Caco-2 (cell line): ENCODE data around the gene ADAM15. TPM values are rescaled to one million over a fixed set of nuclear protein-coding genes. Genes with fewer than 3 reads are reported as not detected.

Source experiments
- BruUV-seq: library from RNA; stranded (reverse); fragments of 400-500 nt; replicated peaks from 2 replicates; lab custom pipeline; 2021; lab: Mats Ljungman, UMichigan
- CTCF ChIA-PET: fragments of 300-600 bp; sonication (Branson Sonifier 250); formaldehyde crosslinking; loops from one replicate; lab custom pipeline; 2022; ENCODE audit warnings: antibody characterized with exemption; lab: Charles Lee
- POLR2A ChIA-PET: fragments of 300-600 bp; sonication (Branson Sonifier 250); formaldehyde crosslinking; loops from one replicate; lab custom pipeline; 2022; ENCODE audit warnings: antibody characterized with exemption; lab: Charles Lee
- DNase-seq, 2 experiments: peaks; one replicate each; pipeline versions ENCODE4 v3.0.0 to v3.0.0-alpha.2; 2020 to 2022
- H3K27me3 ChIP-seq: replicated peaks from 2 replicates; pipeline ENCODE4 v1.6.0; 2011; ENCODE audit warnings: low read length; ENCODE audit not compliant: control insufficient read depth, insufficient read depth
- H3K36me3 ChIP-seq: 2 replicates; pipeline ENCODE4 v1.5.1; 2011; ENCODE audit warnings: low read length; ENCODE audit not compliant: control insufficient read depth, insufficient read depth
- H3K4me1 ChIP-seq: fragments of 250-450 bp; sonication (Bioruptor Pico); 2 replicates; pipeline ENCODE4 v1.5.1; 2020; ENCODE audit warnings: mild to moderate bottlenecking
- H3K4me3 ChIP-seq: 2 replicates; pipeline ENCODE4 v1.5.1; 2011; ENCODE audit warnings: low read depth, mild to moderate bottlenecking, control low read depth, low read length
- H3K9me3 ChIP-seq: fragments of 250-450 bp; sonication (Bioruptor Pico); 2 replicates; pipeline ENCODE4 v1.5.1; 2020; ENCODE audit warnings: mild to moderate bottlenecking, moderate library complexity
- H3K27ac Mint-ChIP-seq: one replicate; pipeline ENCODE4 v1.8.0; 2022; ENCODE audit warnings: mixed read lengths; ENCODE audit not compliant: unreplicated experiment
- H3K27me3 Mint-ChIP-seq: one replicate; pipeline ENCODE4 v1.8.0; 2022; ENCODE audit warnings: mixed read lengths; ENCODE audit not compliant: insufficient read depth, unreplicated experiment
- H3K36me3 Mint-ChIP-seq: one replicate; pipeline ENCODE4 v1.8.0; 2022; ENCODE audit warnings: mild to moderate bottlenecking, mixed read lengths; ENCODE audit not compliant: insufficient read depth, unreplicated experiment
- H3K4me1 Mint-ChIP-seq: one replicate; pipeline ENCODE4 v1.8.0; 2022; ENCODE audit warnings: low read depth, mixed read lengths; ENCODE audit not compliant: unreplicated experiment
- H3K4me3 Mint-ChIP-seq: one replicate; pipeline ENCODE4 v1.8.0; 2022; ENCODE audit warnings: mild to moderate bottlenecking, moderate library complexity, mixed read lengths; ENCODE audit not compliant: unreplicated experiment
- H3K9me3 Mint-ChIP-seq: one replicate; pipeline ENCODE4 v1.8.0; 2022; ENCODE audit warnings: mixed read lengths; ENCODE audit not compliant: unreplicated experiment
- CTCF ChIP-seq, 2 experiments: fragments of 200-600 bp in 1 of 2; IDR thresholded peaks; 1 replicate in 1 of 2; 2 replicates in 1 of 2; pipeline versions ENCODE4 v1.5.1 to v1.8.0; 2011 to 2022; ENCODE audit warnings: antibody characterized with exemption in 1 of 2, control low read depth in 1 of 2, inconsistent platforms in 1 of 2, low read depth in 1 of 2, low read length in 1 of 2, mild to moderate bottlenecking in 1 of 2, moderate library complexity in 1 of 2; ENCODE audit not compliant: insufficient read depth in 1 of 2, severe bottlenecking in 1 of 2, unreplicated experiment in 1 of 2
- intact Hi-C: fragments of 100-400 bp; cut with micrococcal nuclease; formaldehyde crosslinking; loops from one replicate; pipeline ENCODE4 v1.10.0; 2022; ENCODE audit not compliant: unreplicated experiment
- total RNA-seq: library from RNA; stranded (reverse); gene quantifications from 2 replicates; pipeline ENCODE4 v1.2.3, GENCODE V29; 2022

ADAM15 gene
- total RNA-seq, 1 experiment from 2014 or later: 44.0 TPM

- BruUV-seq: no TSS peak
- no peak for DNase-seq
- Histone ChIP-seq H3K27me3 (no peaks in the 10 kb centered on the region), H3K4me1 (peaks cover 22% of the 10 kb centered on the region), H3K9me3 (no peaks in the 10 kb centered on the region), H3K36me3 (peaks cover 1% of the 10 kb centered on the region), H3K4me3 (no peak overlapping the region)
- ChIA-PET POLR2A (no interaction called here), CTCF (interaction anchor here (0.6 to 1.3 kb wide), 10 partner anchors 15 to 1492 kb away, joined by 3 to 11 read pairs (median 4); partner anchors contain the start of genes ADAM15, LENEP and PBXIP1)
- Mint-ChIP-seq H3K4me1 (peaks cover 42% of the 10 kb centered on the region), H3K36me3 (peaks cover 62% of the 10 kb centered on the region), H3K27ac (peak overlapping the region; percentile 45), H3K4me3 (no peak overlapping the region), H3K9me3 (no peaks in the 10 kb centered on the region), H3K27me3 (no peaks in the 10 kb centered on the region)
- intact Hi-C loops: no loop called here
- no peak for TF ChIP-seq CTCF (IDR thresholded peaks at IDR 0.05; ENCODE audit: insufficient read depth in 1 of 2, low read depth in 1 of 2, low read length in 1 of 2, severe bottlenecking in 1 of 2, unreplicated experiment in 1 of 2)
Observed at GRCh38 chr1:155018617-155019348, 32.3 kb upstream of the ADAM15 start.

GRCh38 chr1:155019377-155020245, 31.5 kb upstream of the ADAM15 start:
- BruUV-seq: no TSS peak
- Mint-ChIP-seq H3K4me1 (peaks cover 42% of the 10 kb centered on the region), H3K4me3 (no peak overlapping the region), H3K9me3 (no peaks in the 10 kb centered on the region), H3K27ac (peak overlapping the region; percentile 45), H3K27me3 (no peaks in the 10 kb centered on the region), H3K36me3 (peaks cover 62% of the 10 kb centered on the region)
- Histone ChIP-seq H3K4me1 (peaks cover 22% of the 10 kb centered on the region), H3K27me3 (no peaks in the 10 kb centered on the region), H3K4me3 (no peak overlapping the region), H3K9me3 (no peaks in the 10 kb centered on the region), H3K36me3 (peaks cover 1% of the 10 kb centered on the region)
- POLR2A ChIA-PET: no interaction called here
- DNase-seq: no peak
- TF ChIP-seq CTCF (IDR thresholded peaks at IDR 0.05; ENCODE audit: insufficient read depth in 1 of 2, low read depth in 1 of 2, low read length in 1 of 2, severe bottlenecking in 1 of 2, unreplicated experiment in 1 of 2): no peak
- intact Hi-C loops: no loop called here
- CTCF ChIA-PET: interaction anchor here (0.5 to 1.3 kb wide), 10 partner anchors 16 to 66 kb away, joined by 3 to 11 read pairs (median 5); partner anchors contain the start of genes ADAM15, LENEP and PBXIP1
